Stimulated activated CD4-positive, alpha-beta T cell treated with anti-CD3 and anti-CD28 coated beads, TNF-alpha, amount 100 ng/mL, for 1 hour (primary cell): ENCODE data around the gene PRSS16.
"Not testable (repeated sequence)": the region's sequence is repeated elsewhere in the genome, so short reads cannot be mapped to it uniquely, and the experiment has no call there.

Source experiments
- DNase-seq, 3 donors: peaks; one replicate each; pipeline ENCODE4 v3.0.0-alpha.2; 2020; ENCODE audit warnings: low read depth in 3 of 3, low spot score in 1 of 3

Gene PRSS16

DNA sequence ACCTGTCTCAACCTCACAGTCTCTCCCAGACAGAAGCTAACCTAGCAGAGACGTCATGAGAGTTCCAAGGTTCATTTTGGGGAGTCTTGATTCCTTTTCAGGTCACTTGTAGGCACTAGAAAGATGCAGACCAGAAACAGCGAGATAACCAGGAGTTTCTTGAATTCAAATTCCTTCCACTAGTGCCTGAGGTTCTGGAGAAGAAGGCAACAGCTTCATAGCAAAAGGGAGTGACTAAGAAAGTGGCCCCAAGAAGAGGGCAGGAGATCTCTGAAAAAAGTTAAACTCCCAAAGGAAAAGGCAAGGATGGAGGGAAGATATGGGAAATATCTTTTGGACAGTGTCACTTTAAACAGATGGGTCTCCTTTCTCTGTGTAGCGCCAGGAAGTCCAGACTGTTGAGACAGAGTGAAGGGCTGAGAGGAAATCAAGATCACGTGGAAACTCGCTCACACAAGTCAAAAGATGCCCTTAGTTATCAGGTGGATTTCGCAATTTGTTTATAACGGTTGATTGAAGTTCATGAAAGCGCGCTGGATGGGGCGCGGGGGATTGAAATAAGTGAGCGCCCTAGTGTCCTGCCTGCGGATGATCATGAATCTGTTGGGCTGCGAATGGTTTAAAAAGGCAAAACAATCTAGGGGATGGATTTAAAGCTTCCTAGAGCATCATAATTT lies 4.8 kb upstream of the PRSS16 start:
- DNase-seq, result no peak

DNA sequence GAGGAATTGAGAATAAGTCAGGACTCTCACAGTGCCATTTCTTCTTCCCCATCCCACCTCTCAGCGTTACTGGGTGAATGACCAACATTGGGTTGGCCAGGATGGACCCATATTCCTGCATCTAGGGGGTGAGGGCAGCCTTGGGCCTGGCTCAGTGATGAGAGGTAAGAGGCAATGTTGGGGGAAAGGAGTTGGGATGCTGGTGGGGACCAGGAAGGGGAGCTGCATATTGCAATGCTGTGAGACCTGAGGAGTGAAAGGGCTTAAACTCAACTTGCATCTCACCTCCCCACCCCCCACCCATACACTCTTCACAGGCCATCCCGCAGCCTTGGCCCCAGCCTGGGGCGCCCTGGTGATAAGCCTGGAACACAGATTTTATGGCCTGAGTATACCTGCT lies 1.3 kb downstream of the PRSS16 start:
- no peak for DNase-seq

DNA sequence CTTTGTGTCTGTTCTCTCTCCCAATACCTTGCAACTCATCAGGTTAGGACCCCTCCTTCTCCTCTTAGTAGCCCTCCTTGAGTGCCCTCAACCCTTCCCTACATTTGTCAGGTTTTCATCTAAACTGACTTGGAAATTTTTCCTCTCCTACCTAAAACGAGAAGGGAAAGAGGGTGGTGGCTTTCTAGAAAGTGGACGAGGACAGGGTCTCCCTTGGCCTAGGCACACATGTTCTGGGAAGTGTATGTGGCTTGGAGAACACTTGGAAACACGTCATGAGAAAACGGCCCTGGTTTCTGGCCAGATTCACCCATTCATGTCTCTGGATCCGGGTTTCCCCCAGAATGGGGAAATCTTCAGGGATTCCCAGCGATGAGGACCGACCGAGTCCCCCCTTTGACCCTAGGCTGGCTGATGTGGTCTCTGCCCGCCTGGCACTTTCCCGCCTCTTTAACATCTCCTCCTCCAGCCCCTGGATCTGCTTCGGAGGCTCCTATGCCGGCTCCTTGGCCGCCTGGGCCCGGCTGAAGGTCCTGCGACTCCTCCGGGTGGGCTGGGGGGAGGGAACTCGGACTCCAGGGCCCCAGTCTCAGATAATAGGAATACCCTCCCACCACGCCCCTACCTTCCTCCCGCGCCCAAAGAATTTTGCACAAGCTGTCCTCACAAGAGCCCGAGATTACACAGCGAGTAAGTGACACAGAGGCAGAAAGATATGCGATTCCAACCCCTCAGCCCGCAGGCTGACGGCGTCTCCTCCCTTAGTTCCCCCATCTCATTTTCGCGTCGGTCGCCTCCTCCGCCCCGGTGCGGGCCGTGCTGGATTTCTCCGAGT lies 3.0 kb downstream of the PRSS16 start:
- DNase-seq, result no peak

DNA sequence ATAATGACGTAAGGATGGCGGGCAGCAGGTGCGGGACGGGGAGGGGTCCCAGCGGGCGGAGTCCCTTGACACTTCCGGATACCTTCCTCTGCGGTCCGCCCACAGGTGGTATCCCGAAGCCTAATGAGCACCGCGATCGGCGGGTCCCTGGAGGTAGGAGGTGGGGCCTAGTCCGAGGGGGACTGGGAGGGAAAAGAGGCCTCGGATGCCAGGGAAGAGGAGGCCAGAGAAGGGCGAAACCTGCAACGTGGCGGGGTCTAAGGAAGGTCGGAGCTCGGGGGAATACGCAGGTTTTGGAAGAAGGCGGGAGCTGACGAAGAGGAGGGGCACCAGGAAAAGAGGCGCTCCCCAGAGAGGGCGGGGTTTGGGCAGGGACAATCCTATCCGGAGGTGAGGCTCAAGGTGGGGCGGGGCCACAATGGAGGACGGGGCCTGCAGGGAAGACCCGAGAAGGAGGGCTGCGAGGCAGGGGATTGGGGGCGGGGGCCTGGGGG lies 3.7 kb downstream of the PRSS16 start:
- peak in 1 of 3 donors; percentile 30 for DNase-seq

DNA sequence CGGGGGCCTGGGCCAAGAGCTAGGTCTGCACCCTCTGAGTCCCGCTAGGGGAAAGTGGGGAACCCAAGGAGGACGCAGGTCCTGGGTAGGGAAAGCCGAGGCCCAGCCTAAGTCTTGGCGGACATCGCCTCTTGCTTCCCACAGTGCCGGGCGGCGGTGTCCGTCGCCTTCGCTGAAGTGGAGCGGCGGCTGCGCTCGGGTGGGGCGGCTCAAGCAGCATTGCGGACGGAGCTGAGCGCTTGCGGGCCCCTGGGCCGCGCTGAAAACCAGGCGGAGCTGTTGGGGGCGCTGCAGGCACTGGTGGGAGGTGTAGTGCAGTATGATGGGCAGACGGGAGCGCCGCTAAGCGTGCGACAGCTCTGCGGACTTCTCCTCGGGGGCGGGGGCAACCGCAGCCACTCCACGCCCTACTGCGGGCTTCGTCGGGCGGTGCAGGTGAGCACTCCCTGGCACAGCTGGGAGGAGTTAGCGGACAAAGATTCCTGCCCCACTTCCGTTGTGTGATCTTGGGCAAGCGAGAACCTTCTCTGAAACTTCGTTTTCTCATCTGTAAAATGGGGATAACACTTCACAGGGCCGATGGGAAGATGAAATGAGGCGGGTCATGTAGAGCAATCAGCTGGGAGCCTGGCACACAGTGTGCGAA lies 4.2 kb downstream of the PRSS16 start:
- DNase-seq, result peak in 2 of 3 donors; percentile 24 to 27

DNA sequence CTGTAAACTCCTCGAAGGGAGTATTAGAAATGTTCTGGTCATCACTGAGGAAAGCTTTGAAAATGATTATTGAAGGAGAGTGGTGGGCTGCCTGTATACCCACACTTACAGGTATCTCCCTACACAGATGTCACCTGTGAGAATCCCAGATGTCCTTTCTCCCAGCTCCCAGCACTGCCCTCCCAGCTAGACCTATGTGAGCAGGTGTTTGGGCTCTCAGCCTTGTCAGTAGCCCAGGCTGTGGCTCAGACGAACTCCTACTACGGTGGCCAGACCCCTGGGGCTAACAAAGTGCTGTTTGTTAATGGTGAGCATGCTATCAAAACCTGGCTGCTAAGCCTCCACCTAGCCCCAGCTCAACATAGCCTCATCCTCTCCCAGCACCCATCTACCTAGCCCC lies 7.1 kb downstream of the PRSS16 start:
- no peak for DNase-seq

DNA sequence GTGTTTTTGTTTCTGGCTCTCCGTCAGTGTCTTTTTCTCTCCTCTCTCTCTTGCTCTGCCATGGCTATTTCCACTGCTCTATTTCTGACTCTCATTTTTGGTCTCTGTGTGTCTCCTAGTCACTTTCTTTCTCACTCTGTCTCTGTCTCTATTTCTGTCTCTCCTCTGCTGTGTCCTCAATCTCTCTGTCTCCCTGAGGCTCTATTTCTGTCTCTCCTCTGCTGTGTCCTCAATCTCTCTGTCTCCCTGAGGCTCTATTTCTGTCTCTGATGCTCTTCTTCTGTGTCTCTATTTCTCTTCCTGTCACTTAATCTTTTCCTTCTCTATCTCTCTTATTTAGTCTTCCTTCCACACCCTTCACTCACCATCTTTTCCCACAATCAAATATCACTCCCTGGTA lies 8.4 kb downstream of the PRSS16 start:
- no peak for DNase-seq

DNA sequence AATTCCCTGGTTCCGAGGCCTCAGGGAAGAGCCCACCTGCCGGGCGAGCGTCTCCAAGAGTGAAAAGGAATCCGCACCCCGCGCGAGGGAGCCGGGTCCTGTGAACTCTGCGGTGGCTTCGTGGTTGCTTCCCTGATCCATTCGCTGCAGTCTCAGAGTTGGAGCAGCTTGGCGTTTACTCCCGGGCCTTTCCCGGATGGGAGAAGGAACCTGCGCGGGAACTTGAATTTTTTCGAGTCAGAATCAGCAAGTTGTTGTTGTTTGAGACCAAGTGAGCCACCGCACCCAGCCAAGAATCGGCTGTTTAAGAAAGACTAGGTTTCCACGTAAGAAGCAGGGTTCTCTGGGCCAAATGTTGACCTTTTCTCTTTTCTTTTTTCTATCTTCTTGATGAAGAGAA lies 12.9 kb downstream of the PRSS16 start:
- DNase-seq, result no peak

DNA sequence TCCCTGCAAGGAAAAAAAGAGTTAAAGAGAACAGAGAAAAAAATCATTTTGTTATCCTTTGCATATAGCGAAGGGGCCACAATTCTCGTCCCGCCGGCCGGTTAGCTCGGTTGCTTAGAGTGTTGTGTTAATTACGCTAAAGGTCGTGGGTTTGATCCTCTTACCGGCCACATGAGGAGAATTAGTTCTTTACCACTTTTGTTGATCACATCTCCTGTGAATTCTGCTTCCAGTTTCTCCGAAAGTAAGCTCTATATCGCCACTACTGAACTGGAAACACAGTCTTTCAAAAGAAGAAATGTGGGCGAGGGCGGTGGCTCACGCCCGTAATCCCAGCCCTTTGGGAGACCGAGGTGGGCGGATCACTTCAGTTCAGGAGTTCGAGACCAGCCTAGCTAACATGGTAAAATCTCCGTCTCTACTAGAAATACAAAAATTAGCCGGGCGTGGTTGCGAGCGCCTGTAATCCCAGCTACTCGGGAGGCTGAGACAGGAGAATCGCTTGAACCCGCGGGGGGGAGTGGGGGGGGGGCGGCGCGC lies 13.4 kb downstream of the PRSS16 start:
- DNase-seq, result no peak

DNA sequence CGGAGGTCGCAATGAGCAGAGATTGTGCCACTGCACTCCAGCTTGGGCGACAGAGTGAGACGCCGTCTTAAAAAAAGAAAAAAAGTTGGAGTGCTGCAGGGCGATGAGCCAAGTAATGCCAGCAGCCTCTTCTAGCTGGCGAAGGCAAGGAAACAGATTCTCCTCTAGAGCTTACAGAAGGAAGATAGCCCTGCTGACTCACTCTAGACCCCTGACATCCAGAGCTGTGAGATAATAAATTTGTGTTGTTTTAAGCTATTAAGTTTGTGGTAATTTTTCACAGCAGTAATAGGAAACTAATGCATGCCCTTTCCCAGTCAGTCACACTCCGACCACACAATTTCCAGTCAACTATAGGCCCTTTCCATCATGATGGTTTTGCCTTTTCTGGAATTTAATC lies 16.4 kb downstream of the PRSS16 start:
- DNase-seq, result no peak

DNA sequence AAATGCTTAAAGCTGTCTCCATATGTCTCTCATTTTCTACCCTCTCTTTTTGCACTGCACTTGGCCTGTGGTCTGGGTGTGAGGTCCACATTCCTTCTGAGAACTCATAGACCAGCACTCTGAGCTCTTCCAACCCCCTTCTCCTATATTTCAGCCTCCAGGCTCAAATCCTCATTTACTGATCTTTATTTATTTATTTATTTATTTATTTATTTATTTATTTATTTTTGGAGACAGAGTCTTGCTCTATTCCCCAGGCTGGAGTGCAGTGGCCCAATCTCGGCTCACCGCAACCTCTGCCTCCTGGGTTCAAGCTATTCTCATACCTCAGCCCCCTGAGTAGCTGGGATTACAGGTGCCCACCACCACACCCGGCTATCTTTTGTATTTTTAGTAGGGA lies 19.5 kb downstream of the PRSS16 start:
- not testable (repeated sequence) for DNase-seq

DNA sequence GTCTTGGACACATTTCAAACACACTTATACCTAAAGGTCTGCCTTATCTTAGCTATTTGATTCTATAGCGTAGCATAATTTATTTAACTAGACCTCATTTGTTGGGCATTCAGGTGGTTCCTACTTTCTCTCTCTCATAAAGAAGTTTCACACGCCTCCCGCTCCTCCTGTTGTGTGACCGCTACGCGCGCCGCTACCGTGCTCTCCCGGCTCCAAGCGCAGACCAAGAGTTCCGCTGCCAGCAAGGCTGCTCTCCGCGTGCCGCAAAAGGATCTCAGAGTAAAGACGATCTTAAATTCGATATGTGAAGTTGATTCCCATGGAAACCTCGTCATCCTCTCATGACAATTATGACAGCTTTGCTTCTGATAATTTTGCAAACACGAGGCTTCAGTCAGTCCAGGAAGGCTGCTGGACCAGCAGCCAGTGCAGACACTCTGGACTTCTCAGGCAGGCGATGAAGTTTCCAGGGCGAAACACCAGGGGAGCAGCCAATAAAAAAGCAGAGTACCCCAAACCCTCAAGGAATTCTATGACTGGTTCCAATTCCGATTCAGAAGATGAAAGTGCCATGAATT lies 20.4 kb downstream of the PRSS16 start:
- DNase-seq, result no peak

DNA sequence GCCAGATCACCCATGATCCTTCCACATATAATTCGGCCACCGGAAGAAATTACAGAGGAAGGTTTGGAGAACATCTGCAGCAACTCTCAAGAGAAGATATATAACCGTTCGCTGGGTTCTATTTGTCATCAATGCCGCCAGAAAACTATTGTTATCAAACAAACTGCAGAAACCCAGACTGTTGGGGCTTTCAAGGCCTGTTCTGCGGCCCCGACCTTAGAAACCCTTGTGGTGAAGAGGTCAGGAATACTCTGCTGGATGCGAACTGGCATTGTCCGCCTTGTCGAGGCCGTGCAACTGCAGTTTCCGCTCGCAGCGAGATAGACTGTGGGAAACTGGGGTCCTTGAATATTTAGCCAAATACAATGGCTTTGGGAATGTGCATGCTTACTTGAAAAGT lies 21.3 kb downstream of the PRSS16 start:
- DNase-seq, result no peak

DNA sequence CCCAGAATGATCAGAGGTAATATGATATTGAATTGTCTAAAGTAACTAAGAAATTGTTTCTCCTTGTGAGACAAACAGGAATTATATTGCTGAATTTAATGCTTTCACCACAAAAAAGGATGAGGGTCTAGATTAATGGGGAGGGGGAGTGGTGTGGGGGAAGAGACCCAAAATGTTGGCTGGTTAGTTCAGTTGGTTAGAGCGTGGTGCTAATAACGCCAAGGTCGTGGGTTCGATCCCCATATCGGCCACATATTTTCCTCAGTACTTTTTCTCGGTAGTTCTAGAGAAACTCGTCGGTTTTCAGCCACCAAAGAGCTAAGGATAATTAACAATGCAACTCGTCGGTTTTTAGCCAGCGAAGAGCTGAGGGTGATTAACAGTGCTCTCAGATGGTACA lies 26.3 kb downstream of the PRSS16 start:
- no peak for DNase-seq

DNA sequence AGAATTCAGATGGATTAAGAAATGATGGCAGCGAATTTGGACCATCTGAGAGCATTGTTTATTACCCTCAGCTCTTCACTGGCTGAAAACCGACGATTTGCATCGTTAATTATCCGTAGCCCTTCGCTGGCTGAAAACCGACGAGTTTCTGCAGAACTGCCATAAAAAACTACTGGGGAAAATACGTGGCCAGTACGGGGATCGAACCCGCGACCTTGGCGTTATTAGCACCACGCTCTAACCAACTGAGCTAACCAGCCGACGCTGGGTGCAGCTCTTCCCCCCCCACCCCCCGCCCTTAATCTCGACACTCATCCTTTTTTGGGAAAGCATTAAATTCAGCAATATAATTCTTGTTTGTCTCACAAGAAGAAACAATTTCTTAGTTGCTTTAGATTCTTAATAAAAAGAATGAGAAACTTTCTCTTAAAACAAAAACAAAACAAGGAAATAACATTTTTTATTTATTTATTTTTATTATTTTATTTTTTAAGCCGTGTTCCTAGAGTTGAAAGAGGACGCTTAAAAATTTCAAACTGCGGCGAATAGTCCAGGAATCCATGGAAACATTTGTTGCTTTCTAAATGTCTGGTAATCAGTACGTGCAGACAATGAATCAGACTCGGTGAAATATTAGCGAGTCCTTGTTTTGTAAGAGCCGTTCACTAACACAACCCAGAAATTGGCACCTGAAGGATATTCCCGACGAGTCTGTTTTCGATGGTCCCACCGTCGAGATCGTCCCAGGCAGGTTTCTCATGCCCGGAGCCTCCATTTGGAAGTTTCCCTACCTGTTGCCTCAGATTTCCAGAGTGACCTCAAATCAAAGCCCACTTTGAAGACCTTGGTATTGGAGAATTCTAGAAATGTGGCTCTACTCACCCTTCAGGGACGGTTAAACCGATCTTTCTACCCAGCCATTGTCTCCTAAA lies 27.8 kb downstream of the PRSS16 start:
- DNase-seq, result no peak

DNA sequence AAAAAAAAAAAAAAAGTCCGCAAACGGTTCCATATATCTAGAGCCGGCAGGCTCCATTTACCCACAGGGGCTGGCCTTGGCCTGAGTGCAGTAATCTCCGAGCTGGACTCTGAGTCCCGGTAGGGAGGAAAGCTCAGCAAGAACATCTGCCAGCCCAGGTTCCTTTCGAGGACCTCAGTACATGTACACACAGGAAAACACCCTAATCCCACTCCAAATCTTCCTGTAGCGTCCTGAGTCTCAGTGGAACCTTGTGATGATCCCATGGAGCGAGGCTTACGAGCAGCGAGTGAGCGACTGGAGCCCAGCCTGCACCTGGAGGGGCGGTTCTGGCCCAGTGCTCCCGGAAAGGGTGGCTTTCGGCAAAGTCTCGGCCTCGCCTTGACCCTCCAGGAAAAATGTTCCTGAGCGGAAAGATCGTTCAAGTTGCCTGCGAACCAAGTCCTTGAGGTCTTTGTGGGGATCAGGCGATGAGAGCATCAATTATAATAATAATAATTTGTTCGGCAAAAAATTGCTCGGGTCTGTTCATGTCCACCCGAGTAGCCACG lies 32.1 kb downstream of the PRSS16 start:
- DNase-seq, result no peak

DNA sequence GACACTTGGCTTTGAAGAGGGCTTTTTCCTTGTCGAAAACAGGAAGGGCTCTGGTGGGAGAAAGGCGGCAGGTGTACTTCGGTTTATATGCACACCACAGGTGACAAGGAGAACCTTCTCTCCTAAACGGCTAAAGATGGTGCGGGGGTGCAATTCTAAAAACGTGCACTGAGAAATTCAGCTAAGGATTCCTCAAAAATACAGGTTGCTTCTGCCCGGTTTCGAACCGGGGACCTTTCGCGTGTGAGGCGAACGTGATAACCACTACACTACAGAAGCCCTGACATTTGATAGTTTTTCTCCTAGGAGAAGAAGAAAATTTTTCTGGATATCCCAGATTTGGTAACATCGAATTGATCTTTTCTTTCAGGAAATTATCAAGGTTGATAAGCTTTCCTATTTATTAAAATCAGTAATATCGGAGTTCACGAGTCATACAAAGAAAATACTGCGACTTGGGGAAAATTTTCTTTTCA lies 32.6 kb downstream of the PRSS16 start:
- no peak for DNase-seq

DNA sequence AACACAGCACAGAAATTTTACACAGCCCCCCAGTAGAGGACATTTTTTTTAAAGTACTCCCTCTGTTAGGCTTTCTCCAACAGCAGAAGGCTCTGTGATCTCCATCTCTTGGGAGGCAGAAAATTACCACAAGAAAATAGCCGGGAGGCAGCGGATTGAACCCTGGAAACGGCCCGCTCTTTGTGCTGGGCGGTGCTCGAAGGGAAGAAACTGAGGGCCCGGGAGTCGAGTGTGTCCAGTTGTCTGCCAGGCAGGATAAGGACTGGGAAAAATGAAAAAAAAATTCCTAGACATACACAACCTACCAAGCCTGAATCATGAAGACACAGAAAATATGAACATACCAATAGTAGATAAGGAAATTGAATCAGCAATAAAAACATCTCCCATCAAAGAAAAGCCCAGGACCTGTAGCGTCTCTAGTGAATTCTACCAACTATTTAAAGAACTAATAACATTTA lies 33.1 kb downstream of the PRSS16 start:
- DNase-seq, result no peak

DNA sequence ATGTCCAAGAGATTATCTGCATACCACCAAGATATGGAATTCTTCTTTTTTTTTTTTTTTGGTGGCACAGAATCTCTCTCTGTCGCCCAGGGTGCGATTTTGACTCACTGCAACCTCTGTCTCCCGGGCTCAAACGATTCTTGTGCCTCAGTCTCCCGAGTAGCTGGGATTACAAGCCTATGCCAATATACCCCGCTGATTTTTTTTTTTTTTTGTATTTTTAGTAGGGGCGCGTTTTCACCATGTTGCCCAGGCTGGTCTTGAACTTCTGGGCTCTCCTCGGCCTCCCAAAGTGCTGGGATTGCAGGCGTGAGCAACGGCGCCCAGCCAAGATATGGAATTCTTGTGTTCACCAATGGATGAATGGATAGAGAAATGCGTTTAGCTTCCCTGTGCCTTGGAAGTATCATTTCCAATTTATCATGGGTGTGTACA lies 33.6 kb downstream of the PRSS16 start:
- DNase-seq, result no peak

DNA sequence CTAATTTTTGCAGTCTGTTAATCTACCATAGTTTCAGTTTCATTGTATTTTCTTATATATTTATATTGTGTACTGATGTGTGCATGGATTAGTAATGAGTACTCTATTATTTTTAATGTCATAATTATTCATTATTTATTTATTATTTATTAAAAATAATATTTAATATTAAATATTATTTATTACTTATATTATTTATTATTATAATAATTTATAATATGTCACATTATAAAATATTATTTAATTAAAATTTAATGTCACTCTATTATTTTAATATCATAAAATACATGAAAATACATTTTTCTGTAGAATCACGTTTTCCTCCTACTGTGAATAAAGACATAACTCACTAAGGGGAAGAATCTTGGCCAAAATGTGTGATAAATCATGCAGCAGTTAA lies 34.1 kb downstream of the PRSS16 start:
- no peak for DNase-seq
